ENCODE data around the gene UNC79.

UNC79 gene

DNA sequence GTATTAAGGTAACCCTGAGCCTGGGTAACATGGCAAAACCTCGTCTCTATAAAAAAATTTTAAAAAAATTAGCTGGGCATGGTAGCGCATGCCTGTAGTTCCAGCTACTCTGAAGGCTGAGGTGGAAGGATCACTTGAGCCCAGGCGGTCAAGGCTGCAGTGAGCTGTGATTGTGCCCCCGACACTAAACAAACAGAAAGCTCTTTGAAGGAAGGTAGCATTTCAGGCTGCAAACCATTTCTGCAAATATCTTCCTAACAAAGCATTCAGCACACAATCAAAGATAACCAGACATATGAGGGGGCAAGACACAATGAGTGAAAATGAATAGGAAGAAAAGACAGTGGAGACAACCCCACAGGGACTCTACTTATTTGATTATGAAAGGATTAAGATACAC, 238.9 kb downstream of the UNC79 start:
- TF ChIP-seq ZC3H10 (CRISPR knock-in tag; IDR thresholded peaks at IDR 0.05) = no peak
- no peak for TF ChIP-seq ESRRG (CRISPR knock-in tag; IDR thresholded peaks at IDR 0.05)
- no peak for TF ChIP-seq ZNF565 (CRISPR knock-in tag; conservative IDR thresholded peaks at IDR 0.05; ENCODE audit: low read depth)
- no peak for TF ChIP-seq ISL1 (CRISPR knock-in tag; IDR thresholded peaks at IDR 0.05)
- no peak for TF ChIP-seq RARB (CRISPR knock-in tag; IDR thresholded peaks at IDR 0.05)
- TF ChIP-seq TOX (CRISPR knock-in tag; IDR thresholded peaks at IDR 0.05; ENCODE audit: borderline replicate concordance) = no peak
- TF ChIP-seq, protein P1, sequence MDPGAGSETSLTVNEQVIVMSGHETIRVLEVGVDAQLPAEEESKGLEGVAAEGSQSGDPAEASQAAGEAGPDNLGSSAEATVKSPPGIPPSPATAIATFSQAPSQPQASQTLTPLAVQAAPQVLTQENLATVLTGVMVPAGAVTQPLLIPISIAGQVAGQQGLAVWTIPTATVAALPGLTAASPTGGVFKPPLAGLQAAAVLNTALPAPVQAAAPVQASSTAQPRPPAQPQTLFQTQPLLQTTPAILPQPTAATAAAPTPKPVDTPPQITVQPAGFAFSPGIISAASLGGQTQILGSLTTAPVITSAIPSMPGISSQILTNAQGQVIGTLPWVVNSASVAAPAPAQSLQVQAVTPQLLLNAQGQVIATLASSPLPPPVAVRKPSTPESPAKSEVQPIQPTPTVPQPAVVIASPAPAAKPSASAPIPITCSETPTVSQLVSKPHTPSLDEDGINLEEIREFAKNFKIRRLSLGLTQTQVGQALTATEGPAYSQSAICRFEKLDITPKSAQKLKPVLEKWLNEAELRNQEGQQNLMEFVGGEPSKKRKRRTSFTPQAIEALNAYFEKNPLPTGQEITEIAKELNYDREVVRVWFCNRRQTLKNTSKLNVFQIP (CRISPR knock-in tag; IDR thresholded peaks at IDR 0.05; ENCODE audit: borderline replicate concordance, low read depth) = no peak
- TF ChIP-seq TCF4 (CRISPR knock-in tag; IDR thresholded peaks at IDR 0.05; ENCODE audit: borderline replicate concordance) = no peak
- TF ChIP-seq PPARA (CRISPR knock-in tag; IDR thresholded peaks at IDR 0.05; ENCODE audit: borderline replicate concordance) = no peak
- no peak for ATAC-seq

DNA sequence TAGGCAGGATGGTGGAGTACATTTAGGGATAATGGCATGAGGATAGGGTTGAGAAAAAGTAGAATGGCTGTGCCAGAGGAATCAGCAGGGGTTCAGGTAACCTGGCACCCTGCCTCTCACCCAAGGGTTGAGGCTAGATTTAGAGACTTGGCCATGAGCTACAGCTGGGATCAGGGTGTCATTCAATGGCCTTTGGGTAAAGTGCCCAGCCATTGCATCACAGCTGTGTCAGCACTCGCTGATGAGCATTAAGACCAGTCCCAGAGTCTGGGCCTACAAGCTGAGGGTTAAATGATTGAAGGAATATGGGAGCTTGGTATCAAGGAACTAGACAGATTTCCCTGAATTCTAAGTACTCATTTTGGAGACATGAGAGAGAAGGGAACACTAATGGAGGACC, 243.6 kb downstream of the UNC79 start:
- TF ChIP-seq, protein P2, sequence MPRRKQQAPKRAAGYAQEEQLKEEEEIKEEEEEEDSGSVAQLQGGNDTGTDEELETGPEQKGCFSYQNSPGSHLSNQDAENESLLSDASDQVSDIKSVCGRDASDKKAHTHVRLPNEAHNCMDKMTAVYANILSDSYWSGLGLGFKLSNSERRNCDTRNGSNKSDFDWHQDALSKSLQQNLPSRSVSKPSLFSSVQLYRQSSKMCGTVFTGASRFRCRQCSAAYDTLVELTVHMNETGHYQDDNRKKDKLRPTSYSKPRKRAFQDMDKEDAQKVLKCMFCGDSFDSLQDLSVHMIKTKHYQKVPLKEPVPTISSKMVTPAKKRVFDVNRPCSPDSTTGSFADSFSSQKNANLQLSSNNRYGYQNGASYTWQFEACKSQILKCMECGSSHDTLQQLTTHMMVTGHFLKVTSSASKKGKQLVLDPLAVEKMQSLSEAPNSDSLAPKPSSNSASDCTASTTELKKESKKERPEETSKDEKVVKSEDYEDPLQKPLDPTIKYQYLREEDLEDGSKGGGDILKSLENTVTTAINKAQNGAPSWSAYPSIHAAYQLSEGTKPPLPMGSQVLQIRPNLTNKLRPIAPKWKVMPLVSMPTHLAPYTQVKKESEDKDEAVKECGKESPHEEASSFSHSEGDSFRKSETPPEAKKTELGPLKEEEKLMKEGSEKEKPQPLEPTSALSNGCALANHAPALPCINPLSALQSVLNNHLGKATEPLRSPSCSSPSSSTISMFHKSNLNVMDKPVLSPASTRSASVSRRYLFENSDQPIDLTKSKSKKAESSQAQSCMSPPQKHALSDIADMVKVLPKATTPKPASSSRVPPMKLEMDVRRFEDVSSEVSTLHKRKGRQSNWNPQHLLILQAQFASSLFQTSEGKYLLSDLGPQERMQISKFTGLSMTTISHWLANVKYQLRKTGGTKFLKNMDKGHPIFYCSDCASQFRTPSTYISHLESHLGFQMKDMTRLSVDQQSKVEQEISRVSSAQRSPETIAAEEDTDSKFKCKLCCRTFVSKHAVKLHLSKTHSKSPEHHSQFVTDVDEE (CRISPR knock-in tag; IDR thresholded peaks at IDR 0.05) = no peak
- no peak for TF ChIP-seq ZNF8 (CRISPR knock-in tag; IDR thresholded peaks at IDR 0.05)
- no peak for TF ChIP-seq SNAI2 (CRISPR knock-in tag; IDR thresholded peaks at IDR 0.05)
- TF ChIP-seq CSDC2 (CRISPR knock-in tag; IDR thresholded peaks at IDR 0.05) = no peak
- TF ChIP-seq ZFP3 (CRISPR knock-in tag; IDR thresholded peaks at IDR 0.05) = no peak
- TF ChIP-seq ARNTL (CRISPR knock-in tag; IDR thresholded peaks at IDR 0.05; ENCODE audit: borderline replicate concordance, low read depth) = no peak
- TF ChIP-seq ZNF70 (CRISPR knock-in tag; IDR thresholded peaks at IDR 0.05) = no peak
- no peak for TF ChIP-seq ISL1 (CRISPR knock-in tag; IDR thresholded peaks at IDR 0.05)
- TF ChIP-seq TOX (CRISPR knock-in tag; IDR thresholded peaks at IDR 0.05; ENCODE audit: borderline replicate concordance) = no peak
- no peak for TF ChIP-seq BACH2 (CRISPR knock-in tag; IDR thresholded peaks at IDR 0.05; ENCODE audit: borderline replicate concordance)
- no peak for TF ChIP-seq ZC3H10 (CRISPR knock-in tag; IDR thresholded peaks at IDR 0.05)
- TF ChIP-seq GLIS3 (CRISPR knock-in tag; IDR thresholded peaks at IDR 0.05) = no peak
- TF ChIP-seq, protein P3, sequence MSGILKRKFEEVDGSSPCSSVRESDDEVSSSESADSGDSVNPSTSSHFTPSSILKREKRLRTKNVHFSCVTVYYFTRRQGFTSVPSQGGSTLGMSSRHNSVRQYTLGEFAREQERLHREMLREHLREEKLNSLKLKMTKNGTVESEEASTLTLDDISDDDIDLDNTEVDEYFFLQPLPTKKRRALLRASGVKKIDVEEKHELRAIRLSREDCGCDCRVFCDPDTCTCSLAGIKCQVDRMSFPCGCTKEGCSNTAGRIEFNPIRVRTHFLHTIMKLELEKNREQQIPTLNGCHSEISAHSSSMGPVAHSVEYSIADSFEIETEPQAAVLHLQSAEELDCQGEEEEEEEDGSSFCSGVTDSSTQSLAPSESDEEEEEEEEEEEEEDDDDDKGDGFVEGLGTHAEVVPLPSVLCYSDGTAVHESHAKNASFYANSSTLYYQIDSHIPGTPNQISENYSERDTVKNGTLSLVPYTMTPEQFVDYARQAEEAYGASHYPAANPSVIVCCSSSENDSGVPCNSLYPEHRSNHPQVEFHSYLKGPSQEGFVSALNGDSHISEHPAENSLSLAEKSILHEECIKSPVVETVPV (CRISPR knock-in tag; IDR thresholded peaks at IDR 0.05) = no peak
- TF ChIP-seq, protein P4, sequence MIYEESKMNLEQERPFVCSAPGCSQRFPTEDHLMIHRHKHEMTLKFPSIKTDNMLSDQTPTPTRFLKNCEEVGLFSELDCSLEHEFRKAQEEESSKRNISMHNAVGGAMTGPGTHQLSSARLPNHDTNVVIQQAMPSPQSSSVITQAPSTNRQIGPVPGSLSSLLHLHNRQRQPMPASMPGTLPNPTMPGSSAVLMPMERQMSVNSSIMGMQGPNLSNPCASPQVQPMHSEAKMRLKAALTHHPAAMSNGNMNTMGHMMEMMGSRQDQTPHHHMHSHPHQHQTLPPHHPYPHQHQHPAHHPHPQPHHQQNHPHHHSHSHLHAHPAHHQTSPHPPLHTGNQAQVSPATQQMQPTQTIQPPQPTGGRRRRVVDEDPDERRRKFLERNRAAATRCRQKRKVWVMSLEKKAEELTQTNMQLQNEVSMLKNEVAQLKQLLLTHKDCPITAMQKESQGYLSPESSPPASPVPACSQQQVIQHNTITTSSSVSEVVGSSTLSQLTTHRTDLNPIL (CRISPR knock-in tag; IDR thresholded peaks at IDR 0.05; ENCODE audit: low read depth) = no peak
- no peak for TF ChIP-seq PPARA (CRISPR knock-in tag; IDR thresholded peaks at IDR 0.05; ENCODE audit: borderline replicate concordance)
- TF ChIP-seq, protein P5, sequence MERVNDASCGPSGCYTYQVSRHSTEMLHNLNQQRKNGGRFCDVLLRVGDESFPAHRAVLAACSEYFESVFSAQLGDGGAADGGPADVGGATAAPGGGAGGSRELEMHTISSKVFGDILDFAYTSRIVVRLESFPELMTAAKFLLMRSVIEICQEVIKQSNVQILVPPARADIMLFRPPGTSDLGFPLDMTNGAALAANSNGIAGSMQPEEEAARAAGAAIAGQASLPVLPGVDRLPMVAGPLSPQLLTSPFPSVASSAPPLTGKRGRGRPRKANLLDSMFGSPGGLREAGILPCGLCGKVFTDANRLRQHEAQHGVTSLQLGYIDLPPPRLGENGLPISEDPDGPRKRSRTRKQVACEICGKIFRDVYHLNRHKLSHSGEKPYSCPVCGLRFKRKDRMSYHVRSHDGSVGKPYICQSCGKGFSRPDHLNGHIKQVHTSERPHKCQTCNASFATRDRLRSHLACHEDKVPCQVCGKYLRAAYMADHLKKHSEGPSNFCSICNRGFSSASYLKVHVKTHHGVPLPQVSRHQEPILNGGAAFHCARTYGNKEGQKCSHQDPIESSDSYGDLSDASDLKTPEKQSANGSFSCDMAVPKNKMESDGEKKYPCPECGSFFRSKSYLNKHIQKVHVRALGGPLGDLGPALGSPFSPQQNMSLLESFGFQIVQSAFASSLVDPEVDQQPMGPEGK (CRISPR knock-in tag; IDR thresholded peaks at IDR 0.05; ENCODE audit: borderline replicate concordance) = no peak
- TF ChIP-seq ZFP30 (CRISPR knock-in tag; IDR thresholded peaks at IDR 0.05) = no peak
- no peak for TF ChIP-seq RARB (CRISPR knock-in tag; IDR thresholded peaks at IDR 0.05)
- TF ChIP-seq OSR1 (CRISPR knock-in tag; IDR thresholded peaks at IDR 0.05) = no peak
- ATAC-seq = no peak

DNA sequence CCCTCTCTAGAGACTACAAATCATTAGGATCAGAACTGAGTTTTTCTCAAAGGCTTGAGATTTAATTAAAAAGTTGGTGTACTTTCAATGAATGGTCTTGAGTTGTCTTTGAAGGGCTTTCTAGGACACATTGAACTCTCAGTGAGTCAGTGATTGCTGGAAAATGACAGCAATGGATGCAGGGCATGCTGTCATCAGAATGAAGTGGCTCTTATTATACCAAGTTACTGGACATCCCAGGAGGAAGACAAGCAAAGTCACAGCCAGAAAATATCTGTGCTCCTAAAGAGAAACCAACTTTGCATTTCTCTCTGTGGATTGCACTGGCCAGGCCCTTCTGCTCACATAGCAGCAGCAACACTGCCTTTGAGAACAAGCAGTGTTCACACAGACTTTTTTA, 244.9 kb downstream of the UNC79 start:
- TF ChIP-seq, protein P5 (CRISPR knock-in tag; IDR thresholded peaks at IDR 0.05; ENCODE audit: borderline replicate concordance) = no peak
- TF ChIP-seq TCF4 (CRISPR knock-in tag; IDR thresholded peaks at IDR 0.05; ENCODE audit: borderline replicate concordance) (no peak), ZNF8 (CRISPR knock-in tag; IDR thresholded peaks at IDR 0.05) (no peak), RARB (CRISPR knock-in tag; IDR thresholded peaks at IDR 0.05) (no peak), ZNF565 (CRISPR knock-in tag; conservative IDR thresholded peaks at IDR 0.05; ENCODE audit: low read depth) (no peak), SNAI2 (CRISPR knock-in tag; IDR thresholded peaks at IDR 0.05) (no peak), ZFP30 (CRISPR knock-in tag; IDR thresholded peaks at IDR 0.05) (no peak), ZNF70 (CRISPR knock-in tag; IDR thresholded peaks at IDR 0.05) (no peak), BACH2 (CRISPR knock-in tag; IDR thresholded peaks at IDR 0.05; ENCODE audit: borderline replicate concordance) (no peak)
- TF ChIP-seq, protein P3 (CRISPR knock-in tag; IDR thresholded peaks at IDR 0.05) = no peak
- ATAC-seq = no peak
